ENCODE measurements around the gene NKIRAS1. TPM values are rescaled to one million over a fixed set of nuclear protein-coding genes. Genes with fewer than 3 reads are reported as not detected.

Gene NKIRAS1
- total and polyA plus RNA-seq, 2 experiments from 2014 or later: 9.2 to 9.7 TPM

DNA sequence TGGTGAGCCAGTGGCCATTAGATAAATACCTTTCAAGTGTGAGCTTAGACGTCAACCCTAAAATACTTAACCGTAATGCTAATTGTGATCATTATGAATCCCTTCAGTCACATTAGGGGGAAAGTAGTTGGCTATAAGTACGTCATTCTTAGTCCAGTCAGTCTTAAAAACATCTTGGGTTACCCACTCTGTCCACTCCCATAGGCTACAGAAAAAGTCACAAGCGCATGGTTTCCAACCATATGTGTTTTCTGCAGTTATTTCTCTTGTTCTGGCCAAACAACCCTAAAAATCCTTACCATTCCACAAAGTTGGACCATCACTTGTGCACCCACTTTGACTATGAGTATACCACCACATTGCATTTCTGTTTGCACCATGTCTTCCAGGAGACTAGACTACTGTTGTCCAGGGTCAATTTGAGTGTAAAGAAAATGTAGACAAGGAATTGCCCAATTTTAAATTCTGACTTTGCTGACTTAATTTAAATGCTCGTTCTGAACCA is 3.4 kb upstream of the NKIRAS1 start:
- H3K27ac Mint-ChIP-seq: peak overlapping the region; percentile 53; the same call in 1 of the 2 replicates
- TF ChIP-seq POLR2AphosphoS5 (IDR thresholded peaks at IDR 0.05; ENCODE audit: low read depth): peak; percentile 8
- TF ChIP-seq, protein P1, sequence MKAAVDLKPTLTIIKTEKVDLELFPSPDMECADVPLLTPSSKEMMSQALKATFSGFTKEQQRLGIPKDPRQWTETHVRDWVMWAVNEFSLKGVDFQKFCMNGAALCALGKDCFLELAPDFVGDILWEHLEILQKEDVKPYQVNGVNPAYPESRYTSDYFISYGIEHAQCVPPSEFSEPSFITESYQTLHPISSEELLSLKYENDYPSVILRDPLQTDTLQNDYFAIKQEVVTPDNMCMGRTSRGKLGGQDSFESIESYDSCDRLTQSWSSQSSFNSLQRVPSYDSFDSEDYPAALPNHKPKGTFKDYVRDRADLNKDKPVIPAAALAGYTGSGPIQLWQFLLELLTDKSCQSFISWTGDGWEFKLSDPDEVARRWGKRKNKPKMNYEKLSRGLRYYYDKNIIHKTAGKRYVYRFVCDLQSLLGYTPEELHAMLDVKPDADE (IDR thresholded peaks at IDR 0.05): no peak

DNA sequence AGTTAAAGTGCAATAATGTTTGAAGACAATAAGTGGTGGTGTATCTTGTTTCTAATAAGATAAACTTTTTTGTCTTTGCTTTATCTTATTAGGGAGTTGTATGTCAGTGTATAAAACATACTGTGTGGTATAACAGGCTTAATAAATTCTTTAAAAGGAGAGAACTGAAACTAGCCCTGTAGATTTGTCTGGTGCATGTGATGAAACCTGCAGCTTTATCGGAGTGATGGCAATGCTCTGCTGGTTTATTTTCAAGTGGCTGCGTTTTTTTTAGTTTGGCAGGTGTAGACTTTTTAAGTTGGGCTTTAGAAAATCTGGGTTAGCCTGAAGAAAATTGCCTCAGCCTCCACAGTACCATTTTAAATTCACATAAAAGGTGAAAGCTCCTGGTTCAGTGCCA is 2.8 kb upstream of the NKIRAS1 start:
- no peak for ATAC-seq
- no peak for DNase-seq (ENCODE audit: low spot score)
- peaks cover 10% of the 10 kb centered on the region for H3K27me3 ChIP-seq (ENCODE audit: insufficient read depth)
- H3K4me1 ChIP-seq (ENCODE audit: insufficient read depth): peaks cover 21% of the 10 kb centered on the region
- Mint-ChIP-seq H3K36me3 (ENCODE audit: low read depth) (peaks cover 49% of the 10 kb centered on the region), H3K4me1 (peaks cover 34% of the 10 kb centered on the region), H3K9me3 (no peaks in the 10 kb centered on the region), H3K27me3 (ENCODE audit: insufficient read depth, low read depth, poor library complexity) (peaks cover 26% of the 10 kb centered on the region), H3K4me3 (peak overlapping the region; percentile 100), H3K27ac (no peak overlapping the region)
- peaks cover 21% of the 10 kb centered on the region for H3K36me3 ChIP-seq (ENCODE audit: insufficient read depth)
- H3K79me2 ChIP-seq (replicated peaks; ENCODE audit: insufficient read depth): peaks cover 39% of the 10 kb centered on the region
- peaks cover 14% of the 10 kb centered on the region for H4K20me1 ChIP-seq (replicated peaks; ENCODE audit: insufficient read depth)
- peaks cover 23% of the 10 kb centered on the region for H3F3A ChIP-seq (replicated peaks; ENCODE audit: low read depth)
- H3K4me2 ChIP-seq: peak overlapping the region; percentile 6; the same call in 1 of the 2 replicates
- no peak overlapping the region for H2AFZ ChIP-seq
- 0 out of 2 replicates have a peak overlapping the region, but pooled peaks have one; percentile 28 for H3K27ac ChIP-seq (ENCODE audit: low read depth)
- no peaks in the 10 kb centered on the region for H3K9me2 ChIP-seq (ENCODE audit: insufficient read depth)
- no peak overlapping the region for H3K4me3 ChIP-seq
- TF ChIP-seq CREB1 (CRISPR knock-in tag; IDR thresholded peaks at IDR 0.05; ENCODE audit: low read depth) (no peak), JUNB (IDR thresholded peaks at IDR 0.05; ENCODE audit: unreplicated experiment) (no peak), POLR2AphosphoS5 (IDR thresholded peaks at IDR 0.05; ENCODE audit: low read depth) (no peak), ZNF331 (CRISPR knock-in tag; IDR thresholded peaks at IDR 0.05; ENCODE audit: low read depth) (no peak), EZH2 (IDR thresholded peaks at IDR 0.05; ENCODE audit: low read depth, unreplicated experiment) (no peak), EZH2phosphoT487 (IDR thresholded peaks at IDR 0.05; ENCODE audit: unreplicated experiment) (no peak), STAT1 (IDR thresholded peaks at IDR 0.05; ENCODE audit: unreplicated experiment) (no peak), ZNF114 (CRISPR knock-in tag; IDR thresholded peaks at IDR 0.05) (no peak)
- TF ChIP-seq, protein P2, sequence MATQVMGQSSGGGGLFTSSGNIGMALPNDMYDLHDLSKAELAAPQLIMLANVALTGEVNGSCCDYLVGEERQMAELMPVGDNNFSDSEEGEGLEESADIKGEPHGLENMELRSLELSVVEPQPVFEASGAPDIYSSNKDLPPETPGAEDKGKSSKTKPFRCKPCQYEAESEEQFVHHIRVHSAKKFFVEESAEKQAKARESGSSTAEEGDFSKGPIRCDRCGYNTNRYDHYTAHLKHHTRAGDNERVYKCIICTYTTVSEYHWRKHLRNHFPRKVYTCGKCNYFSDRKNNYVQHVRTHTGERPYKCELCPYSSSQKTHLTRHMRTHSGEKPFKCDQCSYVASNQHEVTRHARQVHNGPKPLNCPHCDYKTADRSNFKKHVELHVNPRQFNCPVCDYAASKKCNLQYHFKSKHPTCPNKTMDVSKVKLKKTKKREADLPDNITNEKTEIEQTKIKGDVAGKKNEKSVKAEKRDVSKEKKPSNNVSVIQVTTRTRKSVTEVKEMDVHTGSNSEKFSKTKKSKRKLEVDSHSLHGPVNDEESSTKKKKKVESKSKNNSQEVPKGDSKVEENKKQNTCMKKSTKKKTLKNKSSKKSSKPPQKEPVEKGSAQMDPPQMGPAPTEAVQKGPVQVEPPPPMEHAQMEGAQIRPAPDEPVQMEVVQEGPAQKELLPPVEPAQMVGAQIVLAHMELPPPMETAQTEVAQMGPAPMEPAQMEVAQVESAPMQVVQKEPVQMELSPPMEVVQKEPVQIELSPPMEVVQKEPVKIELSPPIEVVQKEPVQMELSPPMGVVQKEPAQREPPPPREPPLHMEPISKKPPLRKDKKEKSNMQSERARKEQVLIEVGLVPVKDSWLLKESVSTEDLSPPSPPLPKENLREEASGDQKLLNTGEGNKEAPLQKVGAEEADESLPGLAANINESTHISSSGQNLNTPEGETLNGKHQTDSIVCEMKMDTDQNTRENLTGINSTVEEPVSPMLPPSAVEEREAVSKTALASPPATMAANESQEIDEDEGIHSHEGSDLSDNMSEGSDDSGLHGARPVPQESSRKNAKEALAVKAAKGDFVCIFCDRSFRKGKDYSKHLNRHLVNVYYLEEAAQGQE (IDR thresholded peaks at IDR 0.05; ENCODE audit: unreplicated experiment): no peak
- TF ChIP-seq, protein P3, sequence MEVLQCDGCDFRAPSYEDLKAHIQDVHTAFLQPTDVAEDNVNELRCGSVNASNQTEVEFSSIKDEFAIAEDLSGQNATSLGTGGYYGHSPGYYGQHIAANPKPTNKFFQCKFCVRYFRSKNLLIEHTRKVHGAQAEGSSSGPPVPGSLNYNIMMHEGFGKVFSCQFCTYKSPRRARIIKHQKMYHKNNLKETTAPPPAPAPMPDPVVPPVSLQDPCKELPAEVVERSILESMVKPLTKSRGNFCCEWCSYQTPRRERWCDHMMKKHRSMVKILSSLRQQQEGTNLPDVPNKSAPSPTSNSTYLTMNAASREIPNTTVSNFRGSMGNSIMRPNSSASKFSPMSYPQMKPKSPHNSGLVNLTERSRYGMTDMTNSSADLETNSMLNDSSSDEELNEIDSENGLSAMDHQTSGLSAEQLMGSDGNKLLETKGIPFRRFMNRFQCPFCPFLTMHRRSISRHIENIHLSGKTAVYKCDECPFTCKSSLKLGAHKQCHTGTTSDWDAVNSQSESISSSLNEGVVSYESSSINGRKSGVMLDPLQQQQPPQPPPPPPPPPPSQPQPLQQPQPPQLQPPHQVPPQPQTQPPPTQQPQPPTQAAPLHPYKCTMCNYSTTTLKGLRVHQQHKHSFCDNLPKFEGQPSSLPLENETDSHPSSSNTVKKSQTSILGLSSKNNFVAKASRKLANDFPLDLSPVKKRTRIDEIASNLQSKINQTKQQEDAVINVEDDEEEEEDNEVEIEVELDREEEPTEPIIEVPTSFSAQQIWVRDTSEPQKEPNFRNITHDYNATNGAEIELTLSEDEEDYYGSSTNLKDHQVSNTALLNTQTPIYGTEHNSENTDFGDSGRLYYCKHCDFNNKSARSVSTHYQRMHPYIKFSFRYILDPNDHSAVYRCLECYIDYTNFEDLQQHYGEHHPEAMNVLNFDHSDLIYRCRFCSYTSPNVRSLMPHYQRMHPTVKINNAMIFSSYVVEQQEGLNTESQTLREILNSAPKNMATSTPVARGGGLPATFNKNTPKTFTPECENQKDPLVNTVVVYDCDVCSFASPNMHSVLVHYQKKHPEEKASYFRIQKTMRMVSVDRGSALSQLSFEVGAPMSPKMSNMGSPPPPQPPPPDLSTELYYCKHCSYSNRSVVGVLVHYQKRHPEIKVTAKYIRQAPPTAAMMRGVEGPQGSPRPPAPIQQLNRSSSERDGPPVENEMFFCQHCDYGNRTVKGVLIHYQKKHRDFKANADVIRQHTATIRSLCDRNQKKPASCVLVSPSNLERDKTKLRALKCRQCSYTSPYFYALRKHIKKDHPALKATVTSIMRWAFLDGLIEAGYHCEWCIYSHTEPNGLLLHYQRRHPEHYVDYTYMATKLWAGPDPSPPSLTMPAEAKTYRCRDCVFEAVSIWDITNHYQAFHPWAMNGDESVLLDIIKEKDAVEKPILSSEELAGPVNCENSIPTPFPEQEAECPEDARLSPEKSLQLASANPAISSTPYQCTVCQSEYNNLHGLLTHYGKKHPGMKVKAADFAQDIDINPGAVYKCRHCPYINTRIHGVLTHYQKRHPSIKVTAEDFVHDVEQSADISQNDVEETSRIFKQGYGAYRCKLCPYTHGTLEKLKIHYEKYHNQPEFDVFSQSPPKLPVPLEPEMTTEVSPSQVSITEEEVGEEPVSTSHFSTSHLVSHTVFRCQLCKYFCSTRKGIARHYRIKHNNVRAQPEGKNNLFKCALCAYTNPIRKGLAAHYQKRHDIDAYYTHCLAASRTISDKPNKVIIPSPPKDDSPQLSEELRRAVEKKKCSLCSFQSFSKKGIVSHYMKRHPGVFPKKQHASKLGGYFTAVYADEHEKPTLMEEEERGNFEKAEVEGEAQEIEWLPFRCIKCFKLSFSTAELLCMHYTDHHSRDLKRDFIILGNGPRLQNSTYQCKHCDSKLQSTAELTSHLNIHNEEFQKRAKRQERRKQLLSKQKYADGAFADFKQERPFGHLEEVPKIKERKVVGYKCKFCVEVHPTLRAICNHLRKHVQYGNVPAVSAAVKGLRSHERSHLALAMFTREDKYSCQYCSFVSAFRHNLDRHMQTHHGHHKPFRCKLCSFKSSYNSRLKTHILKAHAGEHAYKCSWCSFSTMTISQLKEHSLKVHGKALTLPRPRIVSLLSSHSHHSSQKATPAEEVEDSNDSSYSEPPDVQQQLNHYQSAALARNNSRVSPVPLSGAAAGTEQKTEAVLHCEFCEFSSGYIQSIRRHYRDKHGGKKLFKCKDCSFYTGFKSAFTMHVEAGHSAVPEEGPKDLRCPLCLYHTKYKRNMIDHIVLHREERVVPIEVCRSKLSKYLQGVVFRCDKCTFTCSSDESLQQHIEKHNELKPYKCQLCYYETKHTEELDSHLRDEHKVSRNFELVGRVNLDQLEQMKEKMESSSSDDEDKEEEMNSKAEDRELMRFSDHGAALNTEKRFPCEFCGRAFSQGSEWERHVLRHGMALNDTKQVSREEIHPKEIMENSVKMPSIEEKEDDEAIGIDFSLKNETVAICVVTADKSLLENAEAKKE (CRISPR knock-in tag; IDR thresholded peaks at IDR 0.05): no peak

More for the DNA sequence above, 3.4 kb upstream of the NKIRAS1 start:
- Mint-ChIP-seq H3K4me3 (peak overlapping the region; percentile 100), H3K36me3 (ENCODE audit: low read depth) (peaks cover 49% of the 10 kb centered on the region), H3K4me1 (peaks cover 29% of the 10 kb centered on the region), H3K27me3 (ENCODE audit: insufficient read depth, low read depth, poor library complexity) (peaks cover 28% of the 10 kb centered on the region), H3K9me3 (no peaks in the 10 kb centered on the region)
- H3K4me2 ChIP-seq: 0 out of 2 replicates have a peak overlapping the region, but pooled peaks have one; percentile 6
- H4K20me1 ChIP-seq (replicated peaks; ENCODE audit: insufficient read depth): peaks cover 14% of the 10 kb centered on the region
- H2AFZ ChIP-seq: no peak overlapping the region
- peak overlapping the region; percentile 28; the same call in 1 of the 2 replicates for H3K27ac ChIP-seq (ENCODE audit: low read depth)
- H3K4me1 ChIP-seq (ENCODE audit: insufficient read depth): peaks cover 18% of the 10 kb centered on the region
- H3K9me2 ChIP-seq (ENCODE audit: insufficient read depth): no peaks in the 10 kb centered on the region
- DNase-seq (ENCODE audit: low spot score): no peak
- no peak for ATAC-seq
- peaks cover 21% of the 10 kb centered on the region for H3K36me3 ChIP-seq (ENCODE audit: insufficient read depth)
- H3K27me3 ChIP-seq (ENCODE audit: insufficient read depth): peaks cover 10% of the 10 kb centered on the region
- peaks cover 33% of the 10 kb centered on the region for H3K79me2 ChIP-seq (replicated peaks; ENCODE audit: insufficient read depth)
- peaks cover 23% of the 10 kb centered on the region for H3F3A ChIP-seq (replicated peaks; ENCODE audit: low read depth)
- no peak overlapping the region for H3K4me3 ChIP-seq

Measured in GM23338 (cell line).